Inflammatory macrophage (primary cell): Measurements from ENCODE around the gene STON1.
"Not testable (repeated sequence)": the region's sequence is repeated elsewhere in the genome, so short reads cannot be mapped to it uniquely, and the experiment has no call there.

Source experiments
- DNase-seq, 2 donors: peaks; one replicate each; pipeline ENCODE4 v3.0.0-alpha.2; 2020 to 2022

Gene STON1

DNA sequence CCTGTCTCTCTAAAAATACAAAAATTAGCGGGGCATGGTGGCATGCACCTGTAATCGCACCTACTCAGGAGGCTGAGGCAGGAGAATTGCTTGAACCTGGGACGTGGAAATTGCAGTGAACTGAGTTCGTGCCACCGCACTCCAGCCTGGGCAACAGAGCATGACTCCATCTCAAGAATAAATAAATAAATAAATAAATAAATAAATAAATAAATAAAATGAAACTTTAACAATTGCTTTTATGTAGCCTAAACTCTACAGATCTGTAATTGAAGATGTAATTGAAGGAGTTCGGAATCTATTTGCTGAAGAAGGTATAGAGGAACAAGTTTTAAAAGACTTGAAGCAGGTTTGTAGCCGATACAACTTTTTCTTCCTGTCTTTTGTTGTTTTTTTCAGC is 90.7 kb downstream of the STON1 start:
- DNase-seq, result no peak

DNA sequence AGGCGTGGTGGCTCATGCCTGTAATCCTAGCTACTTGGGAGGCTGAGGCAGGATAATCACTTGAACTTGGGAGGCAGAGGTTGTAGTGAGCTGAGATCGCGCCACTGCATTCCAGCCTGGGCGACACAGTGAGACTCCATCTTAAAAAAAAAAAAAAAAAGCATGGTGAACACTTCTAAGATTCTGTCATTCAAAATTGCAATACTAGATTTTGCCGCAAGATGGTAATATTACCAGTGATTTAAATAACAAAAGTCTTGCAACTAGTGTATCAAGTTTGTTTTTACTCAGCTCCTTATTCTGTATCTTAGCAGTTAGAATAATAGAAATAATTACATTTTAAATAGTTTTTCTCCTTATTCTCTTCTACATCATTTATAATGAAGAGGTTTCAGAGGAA is 92.7 kb downstream of the STON1 start:
- not testable (repeated sequence) for DNase-seq

DNA sequence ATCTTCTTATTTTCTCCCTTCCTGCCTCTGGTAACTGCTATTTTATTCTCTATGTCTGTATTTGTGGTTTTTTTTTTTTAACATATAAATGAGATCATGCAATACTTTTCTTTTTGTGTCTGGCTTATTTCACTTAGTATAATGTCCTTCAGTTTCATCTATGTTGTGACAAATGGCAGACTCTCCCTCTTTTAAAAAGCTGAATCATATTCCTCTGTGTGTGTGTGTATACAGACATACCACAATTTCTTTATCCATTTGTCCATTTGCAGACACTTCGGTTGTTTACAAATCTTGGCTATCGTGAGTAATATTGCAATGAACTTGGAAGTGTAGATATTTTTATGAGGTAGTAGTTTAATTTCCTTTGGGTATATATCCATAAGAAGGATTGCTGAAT is 94.7 kb downstream of the STON1 start:
- DNase-seq, result no peak

DNA sequence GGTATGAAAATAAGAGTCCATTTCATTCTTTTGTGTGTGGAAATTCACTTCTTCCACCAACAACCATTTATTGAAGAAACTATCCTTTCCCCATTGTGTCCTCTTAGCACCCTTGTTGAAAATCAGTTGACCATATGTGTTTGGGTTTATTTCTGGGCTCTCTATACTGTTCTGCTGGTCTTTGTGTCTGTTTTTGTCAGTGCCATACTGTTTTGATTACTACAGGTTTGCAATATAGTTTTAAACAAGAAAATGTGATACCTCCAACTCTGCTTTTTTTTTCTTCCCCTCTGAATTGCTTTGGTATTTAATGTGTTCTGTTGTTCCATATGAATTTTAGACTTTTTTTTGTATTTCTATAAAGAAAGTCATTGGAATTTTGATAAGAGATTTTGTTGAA is 96.1 kb downstream of the STON1 start:
- DNase-seq, result no peak

DNA sequence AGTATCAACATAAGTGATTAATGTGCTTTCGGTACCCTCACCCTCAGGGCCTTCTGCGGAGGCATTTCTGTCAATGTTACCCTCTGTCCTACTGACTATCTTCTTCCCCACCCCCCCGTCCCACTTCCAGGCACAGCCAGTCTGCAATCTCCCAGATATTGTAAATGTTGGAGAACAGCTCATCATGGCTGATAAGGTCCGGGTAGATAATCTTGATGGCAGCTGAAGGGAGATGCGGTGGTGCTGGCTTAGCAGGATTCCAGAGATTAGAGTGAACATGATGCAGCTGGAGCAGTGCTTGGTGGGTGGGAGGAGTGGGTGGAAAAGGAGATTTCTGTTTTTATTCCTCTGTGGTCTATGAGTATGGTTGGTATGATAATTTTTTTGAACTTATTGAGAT is 103.2 kb downstream of the STON1 start:
- DNase-seq, result no peak

DNA sequence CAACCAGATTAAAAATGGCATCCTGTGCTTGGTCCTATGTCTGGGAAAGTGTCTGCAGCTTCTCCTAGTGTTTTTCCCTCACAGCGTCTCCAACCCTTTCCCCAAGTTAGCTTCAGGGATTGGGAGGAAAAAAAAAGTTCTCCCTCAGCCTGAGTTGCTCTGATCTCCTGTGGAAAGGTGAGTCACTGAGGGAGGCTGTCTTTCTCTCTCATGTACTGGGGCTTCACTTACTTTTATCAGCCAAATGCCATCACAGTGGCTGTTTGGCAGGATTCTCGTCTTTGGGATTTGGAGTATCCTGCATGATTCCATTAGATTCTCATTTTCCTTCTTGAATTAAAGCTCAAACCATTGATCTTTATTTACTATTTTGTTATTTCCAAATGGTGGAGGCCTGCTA is 105.8 kb downstream of the STON1 start:
- no peak for DNase-seq

DNA sequence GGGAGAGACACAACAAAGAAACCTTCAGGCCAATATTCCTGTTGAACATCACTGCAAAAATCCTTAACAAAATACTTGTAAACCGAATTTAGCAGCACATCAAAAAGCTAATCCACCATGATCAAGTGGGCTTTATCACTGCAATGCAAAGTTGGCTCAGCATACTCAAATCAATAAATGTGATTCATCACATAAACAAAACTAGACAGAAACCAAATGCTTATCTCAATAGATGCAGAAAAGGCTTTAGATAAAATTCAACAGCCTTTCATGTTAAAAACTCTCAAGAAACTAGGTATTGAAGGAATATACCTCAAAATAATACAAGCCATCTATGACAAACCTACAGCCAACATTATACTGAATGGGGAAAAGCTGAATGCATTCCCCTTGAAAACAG is 108.3 kb downstream of the STON1 start:
- DNase-seq, result no peak
